Activated T-cell treated with anti-CD3 and anti-CD28 coated beads for 24 hours (primary cell): Measurements from ENCODE around the gene CSRP3.

Experiments used
- DNase-seq: peaks from one replicate; pipeline ENCODE4 v3.0.0-alpha.2; 2020; ENCODE audit warnings: low read depth

CSRP3 gene

DNA sequence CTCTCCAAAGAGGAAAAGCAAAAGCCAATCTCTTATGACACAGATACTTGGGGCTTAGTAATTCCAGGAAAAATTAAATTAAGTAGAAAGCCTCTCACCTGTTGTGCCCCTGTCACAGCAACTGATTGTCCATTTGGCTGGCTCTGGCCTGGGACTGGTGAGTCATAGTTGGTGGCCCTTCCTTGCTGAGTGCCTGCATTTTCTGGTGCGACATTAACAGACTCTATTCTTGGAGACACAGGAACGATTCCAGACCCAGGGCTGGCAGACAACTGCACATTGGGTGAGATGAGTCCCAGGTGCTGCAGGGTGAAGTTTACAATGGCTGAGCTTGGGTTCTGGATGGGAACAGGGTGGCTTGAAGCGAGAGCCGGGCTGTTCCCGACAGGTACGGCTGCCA lies 23.3 kb upstream of the CSRP3 start:
- DNase-seq: no peak

GRCh38 chr11:19220903-19221724 lies 19.3 kb upstream of the CSRP3 start:
- DNase-seq: no peak

DNA sequence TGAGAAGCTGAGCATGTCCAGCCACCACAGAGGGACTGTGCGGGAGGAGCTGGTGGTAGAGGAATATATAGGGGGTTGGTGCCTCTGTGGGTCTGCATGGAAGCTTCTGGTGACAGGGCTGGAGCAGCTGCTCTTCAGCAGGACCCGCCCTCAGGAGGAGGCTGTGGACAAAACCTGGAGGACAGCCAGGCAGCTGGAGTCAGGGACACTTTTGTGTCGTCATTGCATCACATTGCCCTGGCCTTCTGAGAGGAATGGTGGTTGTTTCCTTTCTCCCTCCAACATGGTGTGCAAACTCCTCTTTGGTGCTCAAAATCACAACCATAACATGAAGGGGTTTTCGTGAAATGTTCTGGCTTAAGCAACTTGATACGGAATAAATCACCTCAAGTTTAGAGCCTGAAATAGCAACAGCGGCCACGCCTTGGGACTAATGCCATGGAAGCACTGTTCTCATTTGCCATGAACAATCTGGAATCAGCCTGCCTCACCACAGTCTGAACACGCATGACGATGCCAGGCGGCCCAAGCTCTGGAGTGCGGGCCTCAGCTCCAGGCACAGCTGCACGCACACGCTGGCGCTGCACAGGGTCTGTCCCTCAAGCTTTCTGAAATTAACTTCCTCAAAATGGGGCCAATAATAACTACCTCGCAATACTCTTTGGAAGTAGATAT lies 17.1 kb upstream of the CSRP3 start:
- DNase-seq: no peak

DNA sequence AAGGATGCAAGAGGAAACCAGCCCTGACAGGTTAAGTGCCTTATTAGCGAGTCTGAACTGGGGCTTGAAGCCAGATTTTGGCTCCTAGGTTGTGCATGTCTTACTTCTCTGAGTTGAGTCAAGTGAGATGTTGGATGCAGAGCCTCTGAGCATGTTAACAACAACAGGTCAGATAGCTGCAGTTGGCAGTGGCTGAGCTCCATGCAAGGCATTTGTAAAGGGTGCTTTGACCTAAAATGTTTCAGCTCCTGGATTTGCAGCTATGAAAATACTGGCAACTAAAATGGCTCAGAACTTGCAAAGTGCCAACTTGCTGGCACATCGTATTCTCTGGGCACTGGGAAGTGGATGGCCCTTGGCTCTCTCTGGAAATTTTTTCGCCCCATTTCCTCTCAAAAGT lies 16.4 kb upstream of the CSRP3 start:
- no peak for DNase-seq

GRCh38 chr11:19216709-19217374 lies 15.1 kb upstream of the CSRP3 start:
- no peak for DNase-seq

DNA sequence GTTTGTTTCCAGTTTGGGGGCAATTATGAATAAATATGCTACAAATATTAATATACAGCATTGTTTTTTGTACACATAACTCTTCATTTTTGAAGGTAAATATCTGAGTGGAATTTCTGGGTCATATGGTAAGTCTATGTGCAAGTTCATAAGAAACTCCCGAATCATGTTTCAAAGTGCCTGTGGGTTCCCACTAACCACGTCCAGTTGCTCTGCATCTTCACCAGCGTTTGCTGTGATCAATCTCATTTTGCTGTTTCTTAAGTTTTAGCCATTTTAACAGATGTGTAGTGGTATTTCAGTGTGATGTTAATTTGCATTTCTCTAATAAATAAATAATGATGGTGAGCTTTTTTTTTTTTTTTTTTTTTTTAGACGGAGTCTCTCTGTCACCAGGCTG lies 14.2 kb upstream of the CSRP3 start:
- DNase-seq: no peak

DNA sequence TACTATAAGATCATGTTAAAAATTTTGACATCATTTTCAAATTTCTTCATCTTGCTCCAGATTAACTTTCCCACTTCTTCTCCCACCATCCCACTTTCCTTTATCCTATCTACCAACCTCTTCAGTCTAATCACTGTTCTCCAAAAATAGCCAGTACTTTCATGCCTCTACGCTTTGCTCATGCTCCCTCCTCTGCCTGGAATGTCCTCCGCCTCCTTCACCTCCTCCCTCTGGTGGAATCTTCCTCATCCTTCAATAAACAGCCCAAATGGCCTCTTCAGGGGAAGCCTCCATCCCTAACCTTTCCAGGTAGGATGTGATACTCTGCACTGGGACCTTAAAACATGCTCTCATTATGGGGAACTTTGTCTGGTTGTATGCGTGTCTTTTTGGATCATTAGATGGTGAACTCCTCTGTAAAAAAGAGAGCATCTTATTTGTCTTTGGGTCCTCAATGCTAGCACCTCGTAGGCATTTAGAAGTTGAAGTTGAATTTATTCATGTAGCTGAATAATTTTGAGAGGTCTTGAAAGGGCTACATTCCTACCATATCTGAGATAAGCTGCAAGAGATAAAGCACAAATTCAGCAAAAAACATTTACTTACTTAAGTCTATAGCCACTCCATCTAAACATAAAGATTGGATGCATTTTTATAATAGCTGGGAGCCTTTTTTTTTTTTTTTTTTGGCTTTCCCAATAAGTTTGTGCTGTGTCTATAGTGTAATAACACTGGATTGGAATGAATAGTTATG lies 8.0 kb upstream of the CSRP3 start:
- DNase-seq: no peak

- DNase-seq: no peak
Observed at GRCh38 chr11:19208959-19209546, 7.3 kb upstream of the CSRP3 start.

- DNase-seq: no peak
Observed at GRCh38 chr11:19208181-19208580, 6.4 kb upstream of the CSRP3 start.

DNA sequence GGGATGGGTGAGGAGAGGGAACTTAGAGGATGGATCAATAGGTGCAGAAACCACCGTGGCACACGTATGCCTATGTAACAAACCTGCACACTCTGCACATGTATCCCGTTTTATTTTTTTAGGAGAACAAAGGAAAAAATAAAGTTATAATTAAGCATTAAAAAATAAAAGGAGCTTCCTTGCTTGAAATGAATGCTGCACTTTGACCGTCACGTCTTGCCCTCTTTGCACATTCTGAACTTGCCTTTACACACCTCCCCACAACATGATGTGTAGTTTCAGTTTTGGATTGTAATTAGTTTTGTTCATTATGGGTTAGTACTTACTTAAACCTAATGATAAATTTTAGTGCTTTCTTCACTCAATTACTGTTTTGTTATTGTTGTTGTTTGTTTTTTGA lies 3.1 kb upstream of the CSRP3 start:
- no peak for DNase-seq

- no peak for DNase-seq
Observed at GRCh38 chr11:19200410-19201201, 1.2 kb downstream of the CSRP3 start.

GRCh38 chr11:19199771-19200170 lies 2.0 kb downstream of the CSRP3 start:
- DNase-seq: no peak

DNA sequence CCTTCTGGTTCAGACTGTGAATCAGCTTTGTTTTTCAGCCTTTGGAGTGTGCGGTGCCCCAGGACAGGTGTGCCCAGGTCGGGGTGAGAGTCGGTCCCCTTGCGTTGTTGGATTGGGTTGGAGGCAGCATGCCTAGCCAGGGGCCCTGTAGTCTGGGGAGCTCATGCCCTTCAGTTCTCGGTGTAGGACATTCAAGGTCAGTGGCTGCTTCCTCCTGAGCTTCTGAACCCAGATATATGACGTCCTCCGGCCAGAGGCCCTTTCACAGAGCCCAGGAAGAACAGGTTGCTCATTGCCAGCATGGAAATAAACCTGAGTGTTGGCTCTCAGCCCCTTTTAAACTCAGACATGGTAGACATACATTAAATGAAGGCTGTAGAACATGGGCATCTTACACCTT lies 2.7 kb downstream of the CSRP3 start:
- no peak for DNase-seq

GRCh38 chr11:19196432-19196831 lies 5.4 kb downstream of the CSRP3 start:
- DNase-seq: no peak

- DNase-seq: no peak
Observed at GRCh38 chr11:19194620-19195308, 7.0 kb downstream of the CSRP3 start.

GRCh38 chr11:19193916-19194315 lies 7.9 kb downstream of the CSRP3 start:
- no peak for DNase-seq

- no peak for DNase-seq
Observed at GRCh38 chr11:19191530-19192169, 10.1 kb downstream of the CSRP3 start.

DNA sequence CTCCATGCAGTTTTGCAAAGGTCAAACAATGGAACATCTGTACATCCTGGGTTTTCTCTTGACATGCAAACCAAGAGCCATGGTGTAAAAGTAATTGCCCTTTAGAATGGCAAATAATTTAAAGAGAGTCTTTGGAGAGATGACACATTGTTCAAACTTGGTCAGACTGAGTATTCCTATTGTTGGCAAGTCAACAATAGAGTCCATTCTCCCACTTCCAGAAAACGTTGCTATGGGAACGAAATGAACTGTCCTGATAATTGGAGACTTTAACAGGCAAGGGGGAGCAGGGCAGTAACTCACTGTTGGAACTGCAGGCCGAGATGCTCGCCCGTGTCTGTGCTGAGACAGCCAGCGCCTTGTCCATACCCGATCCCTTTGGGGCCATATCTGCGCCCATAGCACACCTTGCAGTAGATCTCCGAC lies 13.9 kb downstream of the CSRP3 start:
- no peak for DNase-seq

DNA sequence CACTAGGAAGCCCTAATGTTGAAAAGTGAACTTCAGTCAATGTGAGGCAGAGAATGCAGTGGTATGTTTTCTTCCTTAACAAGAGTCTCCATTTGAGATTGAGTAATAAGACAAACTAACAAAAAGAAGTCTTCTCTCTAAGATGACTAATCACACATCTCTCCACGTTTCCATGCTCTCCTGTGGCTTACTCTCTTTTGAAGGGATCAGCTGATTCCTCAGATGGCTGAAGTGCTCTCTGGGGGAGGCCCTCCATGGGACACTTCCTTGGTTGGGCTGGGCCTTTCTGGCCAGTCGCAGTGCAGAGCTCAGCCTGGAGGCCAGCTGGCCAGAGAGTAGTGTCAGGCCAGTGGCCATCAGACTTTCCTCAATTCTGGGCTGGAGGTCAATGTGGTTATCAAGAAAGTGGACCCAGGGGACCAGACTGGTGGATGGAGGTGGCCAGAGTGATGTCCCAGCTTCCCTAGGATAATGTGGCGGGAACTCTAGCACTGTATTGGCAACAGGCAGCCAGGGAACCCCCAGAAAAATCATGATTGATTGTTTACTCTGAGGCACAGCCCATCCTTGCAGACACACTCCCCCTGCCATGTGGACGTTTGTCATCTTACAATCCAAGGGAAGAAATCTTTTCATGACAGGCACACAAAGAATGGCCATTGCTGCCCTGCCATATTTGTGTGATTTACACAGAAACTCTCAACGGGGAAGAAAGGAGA lies 14.5 kb downstream of the CSRP3 start:
- no peak for DNase-seq
